GM12878 (cell line): ENCODE measurements around the gene SLC39A7. TPM values are rescaled to one million over a fixed set of nuclear protein-coding genes. Genes with fewer than 3 reads are reported as not detected.

ENCODE experiments used
- CEBPB ChIP-seq, 2 experiments: fragments of 150-350 bp in 1 of 2; IDR thresholded peaks; 2 replicates each; pipeline ENCODE4 v1.6.1; 2012 to 2014; ENCODE audit warnings: low read depth in 2 of 2, low read length in 2 of 2, borderline replicate concordance in 1 of 2, inconsistent platforms in 1 of 2
- DPF2 ChIP-seq: fragments of 450-650 bp; IDR thresholded peaks from 2 replicates; pipeline ENCODE4 v1.6.1; 2017; ENCODE audit warnings: mild to moderate bottlenecking
- E2F4 ChIP-seq: IDR thresholded peaks from 2 replicates; pipeline ENCODE4 v1.6.1; 2012; ENCODE audit warnings: low read depth, low read length, improper control_type of control experiment
- EED ChIP-seq: sonication (generic); IDR thresholded peaks from 2 replicates; pipeline ENCODE4 v1.6.1; 2016; ENCODE audit warnings: antibody characterized with exemption, low read depth
- EGR1 ChIP-seq, 2 experiments: IDR thresholded peaks; 1 replicate in 1 of 2; 2 replicates in 1 of 2; pipeline ENCODE4 v1.6.1; 2011 to 2012; ENCODE audit warnings: low read depth in 2 of 2, low read length in 2 of 2, borderline replicate concordance in 1 of 2, mild to moderate bottlenecking in 1 of 2, moderate library complexity in 1 of 2
- FOXK2 ChIP-seq: fragments of 450-650 bp; IDR thresholded peaks from 2 replicates; pipeline ENCODE4 v1.6.1; 2017; ENCODE audit warnings: mild to moderate bottlenecking, moderate library complexity
- HCFC1 ChIP-seq: fragments of 150-350 bp; IDR thresholded peaks from 2 replicates; pipeline ENCODE4 v1.6.1; 2014; ENCODE audit warnings: low read length
- IKZF1 ChIP-seq: fragments of 450-650 bp; conservative IDR thresholded peaks from 2 replicates; pipeline ENCODE4 v1.6.1; 2017; ENCODE audit warnings: antibody characterized with exemption, mild to moderate bottlenecking
- MXI1 ChIP-seq: fragments of 150-350 bp; IDR thresholded peaks from 2 replicates; pipeline ENCODE4 v1.6.1; 2011; ENCODE audit warnings: low read depth, mild to moderate bottlenecking, inconsistent platforms, low read length, improper control_type of control experiment
- NR2F1 ChIP-seq: fragments of 450-650 bp; conservative IDR thresholded peaks from 2 replicates; pipeline ENCODE4 v1.6.1; 2017; ENCODE audit warnings: mild to moderate bottlenecking
- NRF1 ChIP-seq: conservative IDR thresholded peaks from 2 replicates; pipeline ENCODE4 v1.6.1; 2011; ENCODE audit warnings: mild to moderate bottlenecking, low read depth, low read length, improper control_type of control experiment
- RELB ChIP-seq: fragments of 450-650 bp; IDR thresholded peaks from 2 replicates; pipeline ENCODE4 v1.6.1; 2017; ENCODE audit warnings: low read depth, mild to moderate bottlenecking, moderate library complexity
- SMAD5 ChIP-seq: IDR thresholded peaks from 2 replicates; pipeline ENCODE4 v1.6.1; 2016; ENCODE audit warnings: antibody characterized with exemption, low read depth
- SREBF2 ChIP-seq: IDR thresholded peaks from 2 replicates; pipeline ENCODE4 v1.6.1; 2012; ENCODE audit warnings: mild to moderate bottlenecking, low read length
- SRF ChIP-seq, 2 experiments: IDR thresholded peaks; 2 replicates each; pipeline ENCODE4 v1.6.1; 2011; ENCODE audit warnings: low read depth in 2 of 2, low read length in 2 of 2, mild to moderate bottlenecking in 1 of 2, moderate library complexity in 1 of 2
- ZBTB11 ChIP-seq: fragments of 450-650 bp; formaldehyde crosslinking; IDR thresholded peaks from 2 replicates; pipeline ENCODE4 v1.5.0; 2022; ENCODE audit warnings: mild to moderate bottlenecking, missing genetic modification characterization
- ZBTB40 ChIP-seq: fragments of 450-650 bp; IDR thresholded peaks from 2 replicates; pipeline ENCODE4 v1.6.1; 2016; ENCODE audit warnings: mild to moderate bottlenecking, moderate library complexity, borderline replicate concordance
- ZNF207 ChIP-seq: fragments of 450-650 bp; IDR thresholded peaks from 2 replicates; pipeline ENCODE4 v1.6.1; 2014; ENCODE audit warnings: antibody characterized with exemption, mild to moderate bottlenecking, borderline replicate concordance
- polyA plus RNA-seq, 11 experiments: library from polyadenylated mRNA; depleted of rRNA in 4 of 11; unstranded in 6 of 11; stranded (reverse) in 5 of 11; fragments of >200 nt; fragmentation: Nextera tagmentation in 4 of 11; fragmentation: Illumina TruSeq in 1 of 11; extraction: Ambion mirVana in 4 of 11; extraction: Trizol in 1 of 11; gene quantifications; 1 replicate in 1 of 11; 2 replicates in 10 of 11; pipeline versions ENCODE4 v1.2.1 to v1.2.3, GENCODE V29; 2011 to 2016; ENCODE audit warnings: inconsistent platforms in 2 of 11, missing spikeins in 2 of 11, low read depth in 1 of 11
- total RNA-seq, 4 experiments: library from RNA; depleted of rRNA in 3 of 4; stranded (reverse); fragments of >200 nt in 3 of 4; fragmentation: Illumina TruSeq in 1 of 4; extraction: Trizol in 1 of 4; gene quantifications; 2 replicates each; pipeline versions ENCODE4 v1.2.1 to v1.2.3, GENCODE V29; 2013 to 2021

The SLC39A7 gene
- total and polyA plus RNA-seq, 10 of the 15 experiments (the other 5 are each of a cell fraction or from before 2014, with no cell fraction given): 7.3 to 63.1 (median 40.6) TPM

- TF ChIP-seq ZBTB11 (CRISPR knock-in tag): peak; percentile 21; the same call in 1 of the 2 replicates
- TF ChIP-seq MXI1: peak; percentile 22; the same call in 1 of the 2 replicates
- TF ChIP-seq CEBPB (IDR thresholded peaks at IDR 0.05; ENCODE audit: borderline replicate concordance in 1 of 2, low read depth in 2 of 2, low read length in 2 of 2): 0 out of 4 replicates have a peak, but pooled peaks of 1 of the 2 experiments have one; percentile 37
- TF ChIP-seq ZBTB40: peak; percentile 56; the same call in 1 of the 2 replicates
- TF ChIP-seq NRF1: no peak
- TF ChIP-seq E2F4: 0 out of 2 replicates have a peak, but pooled peaks have one; percentile 44
- TF ChIP-seq NR2F1: peak; percentile 49; the same call in 1 of the 2 replicates
- TF ChIP-seq EED: peak; percentile 18; the same call in 1 of the 2 replicates
- TF ChIP-seq DPF2: peak; percentile 85
- TF ChIP-seq IKZF1: peak; percentile 94
- no peak for TF ChIP-seq SREBF2
- TF ChIP-seq SMAD5: peak; percentile 63
- peak; percentile 58 for TF ChIP-seq HCFC1
- peak; percentile 87 for TF ChIP-seq ZNF207
- peak in 1 of 2 experiments; percentile 85; a peak in 2 of 3 replicates for TF ChIP-seq EGR1 (IDR thresholded peaks at IDR 0.05; ENCODE audit: borderline replicate concordance in 1 of 2, low read depth in 2 of 2, low read length in 2 of 2)
- peak; percentile 62; the same call in 1 of the 2 replicates for TF ChIP-seq RELB
- no peak for TF ChIP-seq FOXK2
- TF ChIP-seq SRF (IDR thresholded peaks at IDR 0.05; ENCODE audit: low read depth in 2 of 2, low read length in 2 of 2): 0 out of 4 replicates have a peak, but pooled peaks of 1 of the 2 experiments have one; percentile 17
Observed at GRCh38 chr6:33208091-33208967, 7.7 kb downstream of the SLC39A7 start, which contains the start of gene RING1 (continued).
